ENCODE data around the gene PRKCH. TPM values are rescaled to one million over a fixed set of nuclear protein-coding genes. Genes with fewer than 3 reads are reported as not detected.

PRKCH gene
- polyA plus RNA-seq, 3 donors, result 3.6 to 6.2 (median 5.4) TPM

DNA sequence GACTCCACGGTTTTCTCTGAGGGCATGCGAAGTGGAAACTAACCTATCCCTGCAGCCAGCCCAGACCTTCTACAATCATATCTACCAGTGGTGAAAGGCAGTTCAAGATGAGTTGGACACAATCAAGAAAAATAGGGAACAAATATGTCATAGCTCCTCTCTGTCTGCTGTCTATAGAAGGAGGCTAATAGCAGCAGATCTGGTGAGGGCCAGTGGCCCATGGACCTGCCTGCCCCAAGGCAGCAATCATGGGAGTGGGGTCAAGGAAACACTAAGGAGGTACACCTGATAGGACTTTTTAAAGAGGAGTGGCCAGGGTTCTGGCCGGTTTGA, 149.5 kb downstream of the PRKCH start:
- Mint-ChIP-seq H3K4me1 (peaks cover 74% of the 10 kb centered on the region), H3K4me3 (peak overlapping the region in 1 of 2 donors; percentile 79), H3K27me3 (ENCODE audit: low read depth in 3 of 3) (peaks cover 0 to 5% (median 2%) of the 10 kb centered on the region in 3 donors), H3K9me3 (peaks cover 0 to 2% (median 0%) of the 10 kb centered on the region in 7 donors), H3K27ac (peak overlapping the region; percentile 55 to 98 (median 83)), H3K36me3 (peaks cover 16 to 34% of the 10 kb centered on the region in 2 donors)
- 57% methylated on average over 1 of the region's 3 CpGs for WGBS (ENCODE audit: insufficient coverage)
- no peaks in the 10 kb centered on the region for H3K9me3 ChIP-seq (replicated peaks in 1 of 2; ENCODE audit: control insufficient read depth in 1 of 2, insufficient read depth in 1 of 2, low read length in 2 of 2)
- H3K27me3 ChIP-seq (ENCODE audit: control insufficient read depth in 2 of 2, insufficient read depth in 2 of 2, low read length in 2 of 2), result no peaks in the 10 kb centered on the region
- H3K4me3 ChIP-seq (replicated peaks in 1 of 3; ENCODE audit: low read depth in 2 of 3, low read length in 3 of 3), result no peak overlapping the region
- no peak overlapping the region for H3K9ac ChIP-seq (ENCODE audit: insufficient read depth, low read length, poor library complexity, severe bottlenecking)
- peaks cover 67 to 72% of the 10 kb centered on the region in 2 donors for H3K4me1 ChIP-seq (ENCODE audit: control insufficient read depth in 1 of 2, insufficient read depth in 2 of 2, low read length in 2 of 2)
- no peaks in the 10 kb centered on the region for H3K36me3 ChIP-seq (replicated peaks in 1 of 2; ENCODE audit: control insufficient read depth in 1 of 2, insufficient read depth in 2 of 2, low read length in 2 of 2)
- intact Hi-C loops (cut with micrococcal nuclease), result loop anchor here (5.0 to 10.0 kb wide), 4 partner anchors 124 to 281 kb away; no protein-coding TSS in a partner anchor
- H4K20me1 ChIP-seq (ENCODE audit: insufficient read depth, low read length), result no peaks in the 10 kb centered on the region
- H3K79me2 ChIP-seq (ENCODE audit: insufficient read depth, low read length), result no peaks in the 10 kb centered on the region
- peak overlapping the region in 1 of 2 donors; percentile 74 for H3K27ac ChIP-seq (ENCODE audit: low read depth in 1 of 2, low read length in 2 of 2)
- H3K4me2 ChIP-seq (replicated peaks; ENCODE audit: extremely low read depth, low read length, poor library complexity, severe bottlenecking), result no peak overlapping the region
- TF ChIP-seq, protein P1, sequence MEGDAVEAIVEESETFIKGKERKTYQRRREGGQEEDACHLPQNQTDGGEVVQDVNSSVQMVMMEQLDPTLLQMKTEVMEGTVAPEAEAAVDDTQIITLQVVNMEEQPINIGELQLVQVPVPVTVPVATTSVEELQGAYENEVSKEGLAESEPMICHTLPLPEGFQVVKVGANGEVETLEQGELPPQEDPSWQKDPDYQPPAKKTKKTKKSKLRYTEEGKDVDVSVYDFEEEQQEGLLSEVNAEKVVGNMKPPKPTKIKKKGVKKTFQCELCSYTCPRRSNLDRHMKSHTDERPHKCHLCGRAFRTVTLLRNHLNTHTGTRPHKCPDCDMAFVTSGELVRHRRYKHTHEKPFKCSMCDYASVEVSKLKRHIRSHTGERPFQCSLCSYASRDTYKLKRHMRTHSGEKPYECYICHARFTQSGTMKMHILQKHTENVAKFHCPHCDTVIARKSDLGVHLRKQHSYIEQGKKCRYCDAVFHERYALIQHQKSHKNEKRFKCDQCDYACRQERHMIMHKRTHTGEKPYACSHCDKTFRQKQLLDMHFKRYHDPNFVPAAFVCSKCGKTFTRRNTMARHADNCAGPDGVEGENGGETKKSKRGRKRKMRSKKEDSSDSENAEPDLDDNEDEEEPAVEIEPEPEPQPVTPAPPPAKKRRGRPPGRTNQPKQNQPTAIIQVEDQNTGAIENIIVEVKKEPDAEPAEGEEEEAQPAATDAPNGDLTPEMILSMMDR (IDR thresholded peaks at IDR 0.05), result no peak
- no peak overlapping the region for H2AFZ ChIP-seq (ENCODE audit: insufficient read depth, low read depth, low read length, poor library complexity, severe bottlenecking)
- DNase-seq, result peak in 2 of 3 donors; percentile 24 to 41

DNA sequence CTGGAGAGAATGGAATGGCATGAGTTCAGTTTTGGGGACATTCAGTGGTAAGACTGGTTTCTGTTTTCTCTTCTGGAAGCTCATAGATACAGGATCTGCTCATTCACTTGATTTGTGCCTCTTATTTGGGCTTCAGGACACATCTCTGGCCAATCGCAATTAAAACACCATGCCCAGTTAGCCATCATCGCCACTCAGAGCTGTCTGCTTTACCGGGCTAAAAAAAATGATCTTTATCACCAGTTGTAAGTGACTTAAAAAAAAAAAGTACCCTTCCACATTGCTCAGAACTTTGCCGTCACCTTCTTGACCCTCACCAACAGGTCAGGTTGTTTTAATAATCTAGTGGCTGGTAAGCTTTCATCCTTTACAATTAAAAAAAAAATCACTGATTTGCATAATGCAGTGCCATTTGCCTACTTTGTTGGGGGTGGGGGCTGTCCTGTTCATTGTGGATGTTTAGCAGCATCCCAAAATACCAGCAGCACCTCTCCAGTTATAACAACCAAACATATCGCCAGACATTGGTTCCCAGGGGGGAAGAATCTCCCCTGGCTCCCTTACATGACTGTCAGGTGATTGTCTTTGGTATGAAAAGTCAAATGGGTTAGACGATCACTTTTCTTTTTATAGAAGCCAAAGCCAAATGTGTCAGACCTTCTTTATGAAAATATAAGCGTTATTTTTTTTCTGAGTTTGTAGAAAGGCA, 150.1 kb downstream of the PRKCH start:
- peak overlapping the region; percentile 35 for H3K9ac ChIP-seq (ENCODE audit: insufficient read depth, low read length, poor library complexity, severe bottlenecking)
- intact Hi-C loops (cut with micrococcal nuclease), result loop anchor here (5.0 to 10.0 kb wide), 4 partner anchors 123 to 281 kb away; no protein-coding TSS in a partner anchor
- Mint-ChIP-seq H3K27me3 (ENCODE audit: low read depth in 3 of 3) (peaks cover 0 to 5% (median 2%) of the 10 kb centered on the region in 3 donors), H3K36me3 (peaks cover 14 to 34% of the 10 kb centered on the region in 2 donors), H3K4me1 (peaks cover 77% of the 10 kb centered on the region), H3K9me3 (peaks cover 0 to 2% (median 0%) of the 10 kb centered on the region in 7 donors), H3K27ac (peak overlapping the region; percentile 80 to 99 (median 93)), H3K4me3 (peak overlapping the region; percentile 79 to 91)
- H3K79me2 ChIP-seq (ENCODE audit: insufficient read depth, low read length), result no peaks in the 10 kb centered on the region
- no peaks in the 10 kb centered on the region for H3K27me3 ChIP-seq (ENCODE audit: control insufficient read depth in 2 of 2, insufficient read depth in 2 of 2, low read length in 2 of 2)
- peak overlapping the region in 1 of 2 donors; percentile 74 for H3K27ac ChIP-seq (ENCODE audit: low read depth in 1 of 2, low read length in 2 of 2)
- TF ChIP-seq, protein P1 (IDR thresholded peaks at IDR 0.05), result no peak
- peak overlapping the region; percentile 37 to 71 (median 47) for H3K4me3 ChIP-seq (replicated peaks in 1 of 3; ENCODE audit: low read depth in 2 of 3, low read length in 3 of 3)
- 50% methylated on average over 1 of the region's 7 CpGs for WGBS (ENCODE audit: insufficient coverage)
- DNase-seq, result no peak
- H3K4me2 ChIP-seq (replicated peaks; ENCODE audit: extremely low read depth, low read length, poor library complexity, severe bottlenecking), result peak overlapping the region; percentile 84
- H3K4me1 ChIP-seq (ENCODE audit: control insufficient read depth in 1 of 2, insufficient read depth in 2 of 2, low read length in 2 of 2), result peaks cover 72 to 77% of the 10 kb centered on the region in 2 donors
- no peaks in the 10 kb centered on the region for H3K36me3 ChIP-seq (replicated peaks in 1 of 2; ENCODE audit: control insufficient read depth in 1 of 2, insufficient read depth in 2 of 2, low read length in 2 of 2)
- H2AFZ ChIP-seq (ENCODE audit: insufficient read depth, low read depth, low read length, poor library complexity, severe bottlenecking), result peak overlapping the region; percentile 51
- H3K9me3 ChIP-seq (replicated peaks in 1 of 2; ENCODE audit: control insufficient read depth in 1 of 2, insufficient read depth in 1 of 2, low read length in 2 of 2), result no peaks in the 10 kb centered on the region
- H4K20me1 ChIP-seq (ENCODE audit: insufficient read depth, low read length), result no peaks in the 10 kb centered on the region

Measured in CD14-positive monocyte (primary cell).